NCI-H774 (cell line): Measurements from ENCODE around the gene CIT.
"Not testable (repeated sequence)": the region's sequence is repeated elsewhere in the genome, so short reads cannot be mapped to it uniquely, and the experiment has no call there.

ENCODE experiments used
- DNase-seq: peaks from one replicate; lab custom pipeline; 2025; lab: John Stamatoyannopoulos, UW

CIT gene

GRCh38 chr12:119876761-119877638 lies at the start of gene CIT:
Gene CIT (minus strand): TSS chr12:119877320. CDS start chr12:119876168, 1,152 bp downstream.
- DNase-seq = peak; percentile 97

GRCh38 chr12:119925269-119925668 lies 48.1 kb upstream of the CIT start:
- DNase-seq = no peak

GRCh38 chr12:119920064-119920463 lies 42.9 kb upstream of the CIT start:
- no peak for DNase-seq

GRCh38 chr12:119915894-119916510 lies 38.9 kb upstream of the CIT start:
- DNase-seq = no peak

- no peak for DNase-seq
Observed at GRCh38 chr12:119914666-119915065, 37.5 kb upstream of the CIT start.

GRCh38 chr12:119913536-119914330 lies 36.6 kb upstream of the CIT start:
- DNase-seq = no peak

GRCh38 chr12:119911182-119911581 lies 34.1 kb upstream of the CIT start:
- DNase-seq = no peak

GRCh38 chr12:119910586-119910985 lies 33.5 kb upstream of the CIT start:
- no peak for DNase-seq

- peak; percentile 71 for DNase-seq
Observed at GRCh38 chr12:119902084-119902509, 25.0 kb upstream of the CIT start.

GRCh38 chr12:119901670-119902069 lies 24.6 kb upstream of the CIT start:
- DNase-seq = no peak

GRCh38 chr12:119894916-119895315 lies 17.8 kb upstream of the CIT start:
- DNase-seq = no peak

GRCh38 chr12:119892611-119893010 lies 15.5 kb upstream of the CIT start:
- not testable (repeated sequence) for DNase-seq

GRCh38 chr12:119885549-119885948 lies 8.4 kb upstream of the CIT start:
- DNase-seq = peak; percentile 46

- DNase-seq = not testable (repeated sequence)
Observed at GRCh38 chr12:119883791-119884190, 6.7 kb upstream of the CIT start.

GRCh38 chr12:119883237-119883636 lies 6.1 kb upstream of the CIT start:
- DNase-seq = no peak

GRCh38 chr12:119877639-119877948 lies 474 bp upstream of the CIT start:
- no peak for DNase-seq

GRCh38 chr12:119870457-119870856 lies 6.7 kb downstream of the CIT start:
- no peak for DNase-seq

- DNase-seq = no peak
Observed at GRCh38 chr12:119869720-119870119, 7.4 kb downstream of the CIT start.

- DNase-seq = no peak
Observed at GRCh38 chr12:119868992-119869391, 8.1 kb downstream of the CIT start.

GRCh38 chr12:119864591-119864990 lies 12.5 kb downstream of the CIT start:
- no peak for DNase-seq

- DNase-seq = no peak
Observed at GRCh38 chr12:119859241-119859640, 17.9 kb downstream of the CIT start.

GRCh38 chr12:119857041-119857591 lies 20.0 kb downstream of the CIT start:
- DNase-seq = no peak
